Adipose tissue (tissue), 3 donors: ENCODE data around the gene AHSP. TPM values are rescaled to one million over a fixed set of nuclear protein-coding genes. Genes with fewer than 3 reads are reported as not detected.
"Not testable (repeated sequence)": the region's sequence is repeated elsewhere in the genome, so short reads cannot be mapped to it uniquely, and the experiment has no call there.

Experiments
- H3K27ac ChIP-seq: one replicate; pipeline ENCODE4 v1.5.1; 2013; ENCODE audit warnings: low read depth, low read length
- WGBS, 3 donors: extraction: QIAGEN DNeasy Blood & Tissue Kit; methylation state at CpG; one replicate each; pipeline ENCODE4 v1.1.7; 2013; 5-methylcytosine and 5-hydroxymethylcytosine counted together
- polyA plus RNA-seq, 3 donors: library from polyadenylated mRNA; stranded (reverse); fragments of 200-250 nt; gene quantifications; one replicate each; pipeline ENCODE4 v1.2.3, GENCODE V29; 2013
- donor health status: healthy with polysubstance abuse.
- donor health status: Bipolar disorder and iron deficiency.
- donor health status: healthy.

Gene AHSP
- polyA plus RNA-seq, 3 donors: 0.28 TPM; not detected in 2

DNA sequence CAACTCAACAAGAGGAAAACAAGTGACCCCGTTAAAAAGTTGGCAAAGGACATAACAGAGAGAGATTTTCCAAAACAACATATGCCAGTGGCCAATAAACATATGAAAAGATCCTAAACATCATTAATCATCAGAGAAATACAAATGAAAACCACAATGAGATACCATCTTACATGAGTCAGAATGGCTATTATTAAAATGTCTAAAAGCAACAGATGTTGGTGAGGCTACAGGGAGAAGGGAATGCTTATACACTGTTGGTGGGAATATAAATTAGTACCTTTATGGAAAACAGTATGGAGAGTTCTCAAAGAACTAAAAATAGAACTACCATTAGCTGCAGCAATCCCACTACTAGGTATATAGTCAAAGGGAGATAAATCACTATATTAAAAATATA is 46.5 kb downstream of the AHSP start:
- 30 to 33% (median 32%) methylated on average over 1 of the region's 1 CpG for WGBS, 3 donors
- H3K27ac ChIP-seq: not testable (repeated sequence)

- H3K27ac ChIP-seq: no peak overlapping the region
- WGBS, 3 donors: 52 to 81% (median 75%) methylated on average over 1 of the region's 1 CpG
Measured at GRCh38 chr16:31577411-31577810, 49.7 kb downstream of the AHSP start.

Other genes starting within 250 kb of the AHSP start
- 10 to 100 TPM in 1 of 3 donors, 1 to 10 TPM in 1, under 1 TPM in 1; 0.91 to 22.4 (median 4.5) TPM for gene ITGAX, start 172.7 kb upstream of the AHSP start, polyA plus RNA-seq
- gene ITGAD, start 134.6 kb upstream of the AHSP start, polyA plus RNA-seq: under 1 TPM in 2 of 3 donors, not detected in 1; 0.03 to 0.09 TPM
- gene COX6A2, start 99.5 kb upstream of the AHSP start, polyA plus RNA-seq: 10 to 100 TPM in 1 of 3 donors, 1 to 10 TPM in 1, under 1 TPM in 1; 0.31 to 13.3 (median 3.1) TPM
- gene ZNF843, start 85.1 kb upstream of the AHSP start, polyA plus RNA-seq: 1 to 10 TPM in 1 of 3 donors, under 1 TPM in 2; 0.54 to 1.1 (median 0.79) TPM
- gene ARMC5, start 68.4 kb upstream of the AHSP start, polyA plus RNA-seq: 10 to 100 TPM in 2 of 3 donors, 1 to 10 TPM in 1; 5.9 to 12.3 (median 10.3) TPM
- 10 to 100 TPM in 2 of 3 donors, 1 to 10 TPM in 1; 5.0 to 59.9 (median 32.0) TPM for gene TGFB1I1, start 55.7 kb upstream of the AHSP start, polyA plus RNA-seq
- gene SLC5A2, start 44.8 kb upstream of the AHSP start, polyA plus RNA-seq: 1 to 10 TPM in 2 of 3 donors, under 1 TPM in 1; 0.90 to 4.4 (median 3.4) TPM
- 10 to 100 TPM; 34.0 to 65.8 (median 45.4) TPM for gene RUSF1, start 19.5 kb upstream of the AHSP start, polyA plus RNA-seq